ENCODE measurements around the gene PRSS8.
"Not testable (repeated sequence)": the region's sequence is repeated elsewhere in the genome, so short reads cannot be mapped to it uniquely, and the experiment has no call there.

PRSS8 gene

GRCh38 chr16:31135535-31136286 is at the start of gene PRSS8:
TSS of gene PRSS8 (minus strand) at chr16:31135727. CDS start at chr16:31135498, 229 bp downstream.
- peak; percentile 14 for DNase-seq

GRCh38 chr16:31184888-31185287 is 49.4 kb upstream of the PRSS8 start:
- DNase-seq: no peak

- DNase-seq: no peak
Measured at GRCh38 chr16:31183432-31184428, 48.2 kb upstream of the PRSS8 start.

GRCh38 chr16:31182391-31182790 is 46.9 kb upstream of the PRSS8 start:
- no peak for DNase-seq

GRCh38 chr16:31181102-31181830 is 45.7 kb upstream of the PRSS8 start:
- peak; percentile 45 for DNase-seq

- DNase-seq: peak; percentile 90
Measured at GRCh38 chr16:31179747-31180459, 44.4 kb upstream of the PRSS8 start, which contains the start of gene FUS. TSS of gene FUS (plus strand) at chr16:31180139. CDS start at chr16:31180215, 76 bp downstream.

- no peak for DNase-seq
Measured at GRCh38 chr16:31179219-31179746, 43.8 kb upstream of the PRSS8 start.

- no peak for DNase-seq
Measured at GRCh38 chr16:31177136-31177535, 41.6 kb upstream of the PRSS8 start.

- not testable (repeated sequence) for DNase-seq
Measured at GRCh38 chr16:31170048-31170447, 34.5 kb upstream of the PRSS8 start.

- no peak for DNase-seq
Measured at GRCh38 chr16:31168848-31169247, 33.3 kb upstream of the PRSS8 start.

- no peak for DNase-seq
Measured at GRCh38 chr16:31167315-31167714, 31.8 kb upstream of the PRSS8 start.

GRCh38 chr16:31157136-31157535 is 21.6 kb upstream of the PRSS8 start:
- DNase-seq: no peak

- DNase-seq: not testable (repeated sequence)
Measured at GRCh38 chr16:31150976-31151375, 15.4 kb upstream of the PRSS8 start.

GRCh38 chr16:31149894-31150890 is 14.7 kb upstream of the PRSS8 start, which contains the start of gene PRSS36:
TSS of gene PRSS36 (minus strand) at chr16:31150066. CDS start at chr16:31150035, 31 bp downstream.
- DNase-seq: no peak

GRCh38 chr16:31149332-31149731 is 13.8 kb upstream of the PRSS8 start:
- no peak for DNase-seq

- DNase-seq: no peak
Measured at GRCh38 chr16:31148896-31149295, 13.4 kb upstream of the PRSS8 start.

GRCh38 chr16:31148281-31148728 is 12.8 kb upstream of the PRSS8 start:
- peak; percentile 36 for DNase-seq

GRCh38 chr16:31147574-31147973 is 12.0 kb upstream of the PRSS8 start:
- DNase-seq: no peak

- DNase-seq: no peak
Measured at GRCh38 chr16:31145398-31145990, 10.0 kb upstream of the PRSS8 start.

GRCh38 chr16:31144418-31144817 is 8.9 kb upstream of the PRSS8 start:
- DNase-seq: peak; percentile 37
